PC-9 (cell line): Measurements from ENCODE around the gene CDH24.

Experiments used
- EZH2 ChIP-seq: fragments of 200-600 bp; sonication (generic); IDR thresholded peaks from 2 replicates; pipeline ENCODE4 v1.8.0; 2017; ENCODE audit warnings: antibody characterized with exemption, low read depth
- TF ChIP-seq, protein P1 (sequence below): fragments of 200-600 bp; sonication (generic); conservative IDR thresholded peaks from 2 replicates; pipeline ENCODE4 v1.6.1; 2017; ENCODE audit warnings: mixed run types, antibody characterized with exemption, mild to moderate bottlenecking, moderate library complexity

DNA sequence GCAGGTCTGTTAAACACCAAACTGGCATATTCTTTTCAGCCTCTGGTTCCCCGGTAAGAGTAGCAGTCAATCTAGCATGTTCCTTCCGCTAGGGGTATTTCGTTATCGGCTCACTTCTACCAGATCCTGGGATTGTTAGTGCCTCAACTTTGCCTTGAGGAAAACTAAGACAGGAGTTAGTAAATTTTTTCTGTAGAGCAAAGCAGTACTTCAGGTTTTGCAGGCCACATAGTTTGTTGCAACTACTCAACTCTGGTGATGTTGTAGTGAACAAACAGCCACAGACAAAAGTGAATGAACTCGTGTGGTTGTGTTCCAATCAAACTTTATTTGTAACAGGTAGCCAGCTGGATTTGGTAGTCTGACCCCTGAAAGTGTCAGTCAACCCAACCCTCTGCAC, 6.3 kb upstream of the CDH24 start:
- TF ChIP-seq, protein P1, sequence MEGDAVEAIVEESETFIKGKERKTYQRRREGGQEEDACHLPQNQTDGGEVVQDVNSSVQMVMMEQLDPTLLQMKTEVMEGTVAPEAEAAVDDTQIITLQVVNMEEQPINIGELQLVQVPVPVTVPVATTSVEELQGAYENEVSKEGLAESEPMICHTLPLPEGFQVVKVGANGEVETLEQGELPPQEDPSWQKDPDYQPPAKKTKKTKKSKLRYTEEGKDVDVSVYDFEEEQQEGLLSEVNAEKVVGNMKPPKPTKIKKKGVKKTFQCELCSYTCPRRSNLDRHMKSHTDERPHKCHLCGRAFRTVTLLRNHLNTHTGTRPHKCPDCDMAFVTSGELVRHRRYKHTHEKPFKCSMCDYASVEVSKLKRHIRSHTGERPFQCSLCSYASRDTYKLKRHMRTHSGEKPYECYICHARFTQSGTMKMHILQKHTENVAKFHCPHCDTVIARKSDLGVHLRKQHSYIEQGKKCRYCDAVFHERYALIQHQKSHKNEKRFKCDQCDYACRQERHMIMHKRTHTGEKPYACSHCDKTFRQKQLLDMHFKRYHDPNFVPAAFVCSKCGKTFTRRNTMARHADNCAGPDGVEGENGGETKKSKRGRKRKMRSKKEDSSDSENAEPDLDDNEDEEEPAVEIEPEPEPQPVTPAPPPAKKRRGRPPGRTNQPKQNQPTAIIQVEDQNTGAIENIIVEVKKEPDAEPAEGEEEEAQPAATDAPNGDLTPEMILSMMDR = no peak
- TF ChIP-seq EZH2 = no peak
